GM19438 (cell line): ENCODE results near the gene CYTH4.
"Not testable (repeated sequence)": the region's sequence is repeated elsewhere in the genome, so short reads cannot be mapped to it uniquely, and the experiment has no call there.

Experiments used
- ATAC-seq: cut with Tn5 transposase; IDR thresholded peaks from one replicate; pipeline ENCODE4 v1.9.1; 2021; ENCODE audit warnings: low read depth; ENCODE audit not compliant: unreplicated experiment

The CYTH4 gene

GRCh38 chr22:37245740-37246139 is 36.6 kb upstream of the CYTH4 start:
- no peak for ATAC-seq

GRCh38 chr22:37248251-37248650 is 34.1 kb upstream of the CYTH4 start:
- ATAC-seq: no peak

DNA sequence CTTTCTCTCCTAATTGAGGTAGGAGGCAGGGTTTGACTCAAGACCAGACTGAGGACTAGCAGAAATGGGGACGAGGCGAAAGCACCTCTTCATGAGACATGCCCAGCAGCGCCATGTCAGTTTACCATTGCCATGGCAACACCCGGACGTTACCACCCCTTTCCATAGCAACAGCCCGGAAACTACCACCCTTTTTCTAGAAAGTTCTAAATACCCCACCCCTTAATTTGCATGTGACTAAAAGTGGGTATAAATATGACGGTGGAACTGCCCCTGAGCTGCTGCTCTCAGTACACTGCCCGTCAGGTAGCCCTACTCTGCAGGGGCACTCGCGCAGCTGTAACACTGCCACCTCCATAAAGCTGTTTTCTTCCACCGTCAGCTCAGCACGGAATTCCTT is 32.3 kb upstream of the CYTH4 start:
- no peak for ATAC-seq

DNA sequence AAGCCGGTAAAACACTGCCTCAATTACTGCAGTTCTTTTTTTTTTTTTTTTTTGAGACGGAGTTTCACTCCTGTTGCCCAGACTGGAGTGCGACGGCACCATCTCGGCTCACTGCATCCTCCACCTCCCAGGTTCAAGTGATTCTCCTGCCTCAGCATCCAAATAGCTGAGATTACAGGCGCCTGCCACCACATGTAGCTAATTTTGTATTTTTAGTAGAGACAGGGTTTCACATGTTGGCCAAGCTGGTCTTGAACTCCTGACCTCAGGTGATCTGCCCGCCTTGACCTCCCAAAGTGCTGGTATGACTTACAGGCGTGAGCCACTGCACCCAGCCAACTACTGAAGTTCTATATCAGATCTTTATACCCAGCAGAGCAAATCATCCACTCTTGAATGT is 30.5 kb upstream of the CYTH4 start:
- ATAC-seq: not testable (repeated sequence)

DNA sequence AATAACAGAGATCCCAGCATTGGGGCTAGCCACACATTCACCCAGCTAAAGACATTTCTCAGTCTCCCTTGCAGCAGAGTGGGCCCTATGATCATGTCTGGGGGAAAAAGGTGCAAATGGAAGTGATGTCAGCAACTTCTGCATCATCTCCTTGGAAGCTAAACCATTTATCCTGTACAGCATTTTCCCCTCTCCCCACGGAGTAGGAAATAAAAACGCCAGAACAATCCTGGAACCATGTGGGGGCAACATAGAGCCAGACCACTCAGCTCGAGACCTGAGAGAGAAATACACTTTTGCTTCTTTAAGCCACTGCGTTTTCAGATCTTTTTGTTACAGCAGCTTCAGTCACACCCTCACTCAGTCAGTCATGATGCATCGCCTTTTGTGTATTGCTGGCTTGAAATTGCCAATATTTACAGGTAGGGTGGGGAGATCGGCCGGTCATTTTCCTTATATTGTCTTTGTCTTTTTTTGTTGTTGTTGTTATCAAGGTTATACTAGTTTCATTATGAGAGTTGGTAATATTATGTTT is 29.1 kb upstream of the CYTH4 start:
- ATAC-seq: no peak

GRCh38 chr22:37254209-37254866 is 28.0 kb upstream of the CYTH4 start:
- ATAC-seq: no peak

DNA sequence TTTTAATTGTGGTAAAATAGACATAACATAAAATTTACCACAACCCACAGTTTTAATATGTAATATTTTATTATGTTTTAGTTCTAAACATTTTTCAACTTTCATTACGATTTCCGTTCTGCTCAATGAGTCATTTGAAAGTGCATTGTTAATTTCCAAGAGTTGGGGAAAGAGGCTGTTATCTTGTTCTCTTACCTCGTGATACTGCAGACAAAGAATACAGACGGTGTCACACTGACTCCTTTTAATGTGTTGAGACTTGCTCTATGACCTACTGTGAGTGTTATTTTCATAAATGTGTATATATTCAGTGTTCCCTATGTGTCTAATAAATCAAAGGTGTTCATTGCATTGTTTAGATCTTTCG is 27.5 kb upstream of the CYTH4 start:
- no peak for ATAC-seq

GRCh38 chr22:37255558-37256006 is 26.7 kb upstream of the CYTH4 start:
- no peak for ATAC-seq

- ATAC-seq: no peak
Measured at GRCh38 chr22:37256075-37256726, 26.1 kb upstream of the CYTH4 start.

DNA sequence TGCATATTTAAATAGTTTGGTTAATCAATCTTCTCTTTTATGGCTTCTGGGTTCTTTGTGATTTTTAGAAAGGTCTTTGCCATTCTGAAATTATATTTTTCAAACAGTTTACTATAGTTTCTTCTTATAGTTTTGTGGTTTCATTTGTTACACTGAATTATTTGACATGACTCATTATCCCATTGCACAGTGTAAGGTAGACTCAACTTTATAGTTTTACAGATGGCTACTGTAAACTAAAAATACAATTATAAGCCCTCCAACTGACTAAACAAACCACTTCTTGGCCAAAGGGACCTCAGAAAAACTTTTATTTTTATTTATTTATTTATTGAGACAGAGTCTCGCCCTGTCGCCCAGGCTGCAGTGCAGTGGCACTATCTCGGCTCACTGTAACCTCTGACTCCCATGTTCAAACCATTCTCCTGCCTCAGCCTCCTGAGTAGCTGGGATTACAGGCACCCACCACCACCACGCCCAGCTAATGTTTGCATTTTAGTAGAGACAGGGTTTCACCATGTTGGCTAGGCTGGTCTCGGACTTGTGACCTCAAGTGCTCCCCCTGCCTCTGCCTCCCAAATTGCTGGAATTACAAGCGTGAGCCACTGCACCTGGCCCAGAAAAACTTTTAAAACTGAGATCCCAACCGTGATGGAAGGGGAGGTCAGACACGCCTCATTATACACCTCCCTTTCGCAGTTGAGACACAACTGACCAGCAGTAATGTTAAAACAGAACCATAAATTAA is 24.1 kb upstream of the CYTH4 start:
- no peak for ATAC-seq

GRCh38 chr22:37258753-37259401 is 23.4 kb upstream of the CYTH4 start:
- ATAC-seq: no peak

- ATAC-seq: no peak
Measured at GRCh38 chr22:37259540-37260029, 22.7 kb upstream of the CYTH4 start.

GRCh38 chr22:37260155-37260795 is 22.0 kb upstream of the CYTH4 start:
- no peak for ATAC-seq

- no peak for ATAC-seq
Measured at GRCh38 chr22:37260901-37261336, 21.4 kb upstream of the CYTH4 start.

GRCh38 chr22:37262346-37262745 is 20.0 kb upstream of the CYTH4 start:
- no peak for ATAC-seq

GRCh38 chr22:37263966-37264887 is 18.1 kb upstream of the CYTH4 start:
- ATAC-seq: no peak

DNA sequence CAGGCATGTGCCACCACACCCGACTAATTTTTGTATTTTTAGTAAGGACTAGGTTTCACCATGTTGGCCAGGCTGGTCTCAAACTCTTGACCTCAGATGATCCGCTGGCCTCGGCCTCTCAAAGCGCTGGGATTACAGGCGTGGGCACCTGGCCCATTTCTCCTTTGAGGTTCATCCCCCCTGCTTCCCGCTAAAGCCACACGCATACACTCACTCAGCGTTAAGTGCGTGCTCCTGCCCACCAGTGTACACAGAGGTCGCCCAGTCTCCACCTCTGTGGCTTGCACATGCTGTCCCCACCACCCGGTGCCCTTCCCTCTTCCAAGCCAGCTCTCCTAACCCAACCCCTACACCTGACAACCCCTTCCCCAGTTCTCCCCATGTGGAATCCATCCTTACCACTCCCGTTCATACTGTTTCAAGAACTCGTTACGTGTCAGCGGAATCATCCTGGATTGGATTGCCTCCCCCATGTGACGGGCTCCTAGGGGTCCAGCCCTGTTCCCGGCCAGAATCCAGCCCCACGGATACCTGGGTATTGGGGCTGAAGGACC is 15.7 kb upstream of the CYTH4 start:
- no peak for ATAC-seq

GRCh38 chr22:37267135-37267587 is 15.1 kb upstream of the CYTH4 start:
- ATAC-seq: no peak
